ENCODE measurements around the gene RHOH.
"Not testable (repeated sequence)": the region's sequence is repeated elsewhere in the genome, so short reads cannot be mapped to it uniquely, and the experiment has no call there.

The RHOH gene

DNA sequence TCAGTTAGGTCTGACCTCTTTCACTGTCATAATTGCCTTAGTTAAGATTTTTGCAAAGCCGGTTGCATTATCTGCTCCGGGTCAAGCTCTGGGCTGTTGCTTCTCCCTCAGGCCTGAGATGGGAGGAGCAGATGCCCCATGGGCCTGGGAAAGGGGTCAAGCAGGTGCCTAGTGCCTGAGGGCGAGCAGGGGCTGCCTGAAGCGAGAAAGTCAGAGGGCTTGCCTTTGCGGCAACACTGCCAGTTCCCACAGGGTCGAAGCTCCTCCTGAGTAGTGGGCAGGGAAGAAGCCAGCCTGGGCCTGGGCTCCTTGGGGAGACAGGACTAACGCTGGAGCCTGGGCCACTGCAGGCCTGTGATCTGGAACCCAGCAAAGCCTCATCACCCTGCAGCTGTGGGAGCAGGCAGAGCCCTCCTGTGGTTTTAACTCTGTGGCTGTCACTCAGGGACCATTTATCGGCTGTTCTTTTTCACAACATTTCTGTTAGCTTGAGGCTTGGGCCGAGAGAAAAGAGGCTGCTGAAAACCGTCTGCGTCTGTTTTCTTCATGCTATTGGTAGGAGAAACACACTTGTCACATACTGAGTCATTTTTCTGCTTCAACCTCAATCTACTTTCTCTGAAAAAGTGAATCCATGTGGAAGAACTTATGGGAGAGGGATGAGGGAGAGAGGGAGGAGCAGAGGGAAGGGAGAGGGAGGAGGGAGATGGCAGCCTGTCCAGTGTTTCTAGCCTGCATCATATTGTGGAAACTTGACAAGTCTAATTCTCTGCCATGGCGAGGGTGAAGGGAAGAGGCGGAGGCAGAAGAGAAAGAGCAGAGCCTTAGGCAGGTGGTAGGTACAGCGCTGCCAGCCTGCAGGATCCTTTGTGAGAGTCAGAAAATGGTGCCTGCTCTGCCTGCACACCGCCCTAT, 68.4 kb downstream of the RHOH start:
- DNase-seq, result peak; percentile 32

DNA sequence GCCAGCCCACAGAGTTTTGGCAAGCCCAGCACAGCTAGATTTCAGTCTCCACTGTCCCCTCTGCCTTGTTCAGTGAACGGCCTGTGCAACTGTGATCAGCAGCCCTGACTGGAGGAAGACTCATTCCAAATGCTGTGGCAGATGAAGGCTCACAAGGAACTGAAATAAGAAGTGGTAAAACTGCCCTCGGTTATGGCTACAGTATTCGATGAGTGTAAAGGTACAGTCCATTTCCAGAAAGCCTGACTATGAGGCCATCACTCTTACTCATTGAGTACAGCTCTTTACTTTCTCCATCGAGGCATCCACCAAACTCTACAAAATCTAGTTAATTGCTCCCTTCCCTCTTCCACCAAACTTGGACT, 69.1 kb downstream of the RHOH start:
- no peak for DNase-seq

DNA sequence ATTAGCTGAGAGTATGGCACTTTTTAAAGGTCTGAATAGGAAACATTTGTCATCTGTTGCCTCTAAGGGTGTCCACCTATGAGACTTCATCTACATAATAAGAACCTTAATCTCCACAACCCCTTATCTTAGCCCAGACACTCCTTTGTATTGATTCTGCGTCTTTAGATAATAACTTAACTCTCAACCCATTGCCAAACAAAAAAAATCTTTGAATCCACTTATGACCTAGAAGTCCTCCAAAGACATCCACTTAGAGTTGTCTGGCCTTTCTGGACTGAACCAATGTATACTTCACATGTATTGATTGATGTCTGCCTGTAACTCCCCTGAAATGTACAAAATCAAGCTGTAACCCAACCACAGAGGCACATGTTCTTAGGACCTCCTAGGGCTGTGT, 72.3 kb downstream of the RHOH start:
- no peak for DNase-seq

DNA sequence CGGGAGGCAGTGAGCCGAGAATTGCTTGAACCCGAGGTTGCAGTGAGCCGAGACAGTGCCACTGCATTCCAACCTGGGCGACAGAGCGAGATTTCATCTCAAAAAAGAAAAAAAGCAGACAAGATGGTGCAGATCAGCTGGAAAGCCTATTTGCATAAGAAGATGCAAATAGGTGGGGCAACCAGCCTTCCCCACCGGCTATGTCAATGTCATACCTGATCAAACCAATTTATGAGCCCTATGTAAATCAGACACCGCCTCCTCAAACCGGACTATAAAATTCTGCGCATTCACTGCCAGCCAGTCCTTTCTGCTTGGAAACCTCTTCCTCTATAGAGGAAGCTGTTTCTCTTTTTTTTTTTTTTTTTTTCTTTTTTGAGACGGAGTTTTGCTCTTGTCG, 73.8 kb downstream of the RHOH start:
- DNase-seq, result no peak

DNA sequence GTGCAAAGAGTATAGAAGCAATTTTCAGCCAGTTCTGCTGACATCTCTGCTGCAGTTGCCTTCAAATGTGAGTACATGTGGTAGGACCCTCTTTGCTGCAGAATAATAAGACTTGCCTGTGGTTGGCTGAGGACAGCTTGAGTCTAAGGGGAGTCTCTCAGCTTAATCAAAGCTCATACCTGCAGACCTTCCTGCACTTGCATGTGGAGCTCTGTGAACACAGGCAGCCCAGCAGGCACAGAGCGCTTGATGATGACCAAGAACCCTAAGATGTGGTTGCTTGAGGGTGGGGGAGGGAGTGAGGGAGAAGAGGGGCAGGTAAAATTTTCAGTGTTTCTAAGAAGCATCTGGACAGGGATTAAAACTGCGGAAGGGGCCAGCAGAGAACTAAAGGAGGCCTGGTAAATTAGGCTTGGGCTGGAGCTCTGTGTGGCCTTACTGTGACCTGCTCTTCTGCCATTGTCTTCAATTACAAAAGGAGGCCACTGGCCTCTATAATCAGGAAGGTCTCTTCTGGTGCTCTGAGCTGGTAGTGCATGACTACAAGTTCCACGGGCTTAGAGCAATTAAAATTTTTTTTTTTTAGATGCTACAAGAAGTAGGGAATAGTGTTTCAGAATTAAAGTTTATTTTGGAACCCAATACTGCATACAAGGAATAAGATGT, 78.4 kb downstream of the RHOH start:
- peak; percentile 52 for DNase-seq

DNA sequence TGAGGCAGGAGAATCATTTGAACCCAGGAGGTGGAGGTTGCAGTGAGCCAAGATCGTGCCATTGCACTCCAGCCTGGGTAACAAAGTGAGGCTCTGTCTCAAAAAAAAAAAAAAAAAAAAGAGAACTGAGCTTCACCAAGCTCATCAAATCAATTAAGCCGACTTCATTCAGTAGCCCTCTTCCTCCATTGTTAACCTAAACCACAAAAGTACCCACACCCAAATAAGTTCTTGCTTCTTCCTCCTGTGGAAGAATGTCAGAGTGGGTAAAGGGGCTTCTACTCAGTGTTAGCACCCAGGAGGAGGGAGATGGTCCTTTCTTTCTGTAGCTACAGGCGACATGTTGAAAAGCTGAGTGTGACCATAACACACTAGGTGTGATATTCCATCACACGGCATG, 79.7 kb downstream of the RHOH start:
- DNase-seq, result no peak

DNA sequence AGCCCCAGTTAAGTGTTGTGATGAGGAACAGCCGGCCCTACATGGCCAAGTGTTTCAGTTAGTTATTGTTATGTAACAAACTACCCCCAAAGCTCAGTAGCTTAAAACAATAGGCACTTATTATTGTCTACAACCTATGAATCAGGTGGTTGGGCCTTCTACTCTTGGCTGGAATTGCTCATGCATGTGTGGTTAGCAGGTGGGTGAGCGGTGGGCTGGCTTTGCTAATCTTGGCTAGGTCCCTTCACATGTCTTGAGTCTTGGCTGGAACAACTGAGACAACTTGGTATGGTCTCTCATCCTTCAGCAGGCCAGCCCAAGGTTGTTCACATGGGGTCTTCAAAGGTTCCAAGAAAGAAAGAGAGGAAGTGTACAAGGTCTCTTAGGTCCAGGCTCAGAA, 83.8 kb downstream of the RHOH start:
- DNase-seq, result no peak

DNA sequence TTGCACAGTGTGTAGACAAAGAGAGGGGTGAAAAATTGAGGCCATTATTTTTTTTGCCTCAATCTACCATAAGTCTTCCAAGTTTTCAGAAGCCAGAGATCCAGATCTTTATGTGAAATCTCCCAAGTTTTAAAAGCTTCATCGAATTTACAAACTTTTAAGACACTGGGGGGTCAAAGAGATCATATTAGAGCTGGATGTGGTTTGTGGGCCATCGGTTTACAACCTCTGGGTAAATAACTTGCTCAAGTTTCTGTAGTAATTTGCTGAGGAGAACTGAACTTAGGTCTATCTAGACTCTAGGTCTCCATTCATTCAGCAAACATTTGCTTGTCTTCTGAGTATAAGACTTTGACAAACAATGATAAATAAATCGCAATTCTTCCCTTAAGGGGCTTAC, 84.3 kb downstream of the RHOH start:
- DNase-seq, result no peak

DNA sequence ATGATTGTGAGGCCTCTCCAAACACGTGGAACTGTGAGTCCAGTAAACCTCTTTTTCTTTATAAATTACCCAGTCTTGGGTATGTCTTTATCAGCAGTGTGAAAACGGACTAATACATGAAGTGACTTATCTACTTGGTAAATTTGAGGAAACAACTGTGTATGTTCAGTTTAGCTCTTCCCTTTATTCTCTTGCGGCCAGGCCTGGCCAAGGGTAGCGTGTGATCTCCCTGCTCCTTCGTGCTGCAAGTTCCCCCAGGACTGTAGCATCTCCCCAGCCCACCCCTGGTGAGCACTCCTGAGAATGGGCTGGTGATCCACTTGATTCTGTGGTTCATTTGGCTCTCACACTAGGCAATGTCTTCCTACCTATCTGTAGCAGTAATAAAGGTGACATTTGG, 85.1 kb downstream of the RHOH start:
- no peak for DNase-seq

DNA sequence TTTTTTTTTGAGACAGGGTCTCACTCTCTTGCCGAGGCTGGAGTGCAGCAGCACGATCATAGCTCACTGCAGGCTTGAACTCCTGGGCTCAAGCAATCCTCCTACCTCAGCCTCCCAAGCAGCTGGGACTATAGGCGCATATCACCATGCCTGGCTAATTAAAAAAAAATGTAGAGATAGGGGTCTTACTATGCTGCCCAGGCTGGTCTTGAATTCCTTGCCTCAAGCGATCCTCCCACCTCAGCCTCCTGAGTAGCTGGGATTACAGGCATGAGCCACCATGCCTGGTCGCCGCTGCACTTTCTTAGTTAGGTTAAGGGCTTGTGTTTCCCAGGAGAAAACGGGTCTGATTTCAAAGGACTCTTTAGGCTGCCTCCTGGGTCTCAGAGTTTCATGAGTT, 86.0 kb downstream of the RHOH start:
- DNase-seq, result not testable (repeated sequence)

DNA sequence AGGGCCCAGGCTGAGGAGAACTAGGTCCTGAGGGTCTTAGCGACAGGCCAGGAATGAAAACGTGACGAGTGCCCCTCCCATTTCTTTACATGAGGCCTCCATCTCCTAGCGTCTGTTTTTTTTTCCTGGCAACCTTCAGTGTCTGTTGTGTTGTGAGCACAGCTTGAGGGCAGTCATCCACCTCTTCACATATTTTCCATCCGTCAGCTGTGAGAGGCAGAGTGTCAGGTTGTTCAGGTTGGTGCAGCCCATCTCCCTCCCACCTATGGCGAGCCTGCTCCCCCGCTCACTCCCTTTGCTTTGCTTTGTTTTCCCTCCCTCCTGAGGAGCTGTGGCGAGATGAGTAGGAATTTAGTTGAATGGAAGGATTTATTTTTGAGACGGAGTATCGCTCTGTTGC, 86.6 kb downstream of the RHOH start:
- DNase-seq, result no peak

DNA sequence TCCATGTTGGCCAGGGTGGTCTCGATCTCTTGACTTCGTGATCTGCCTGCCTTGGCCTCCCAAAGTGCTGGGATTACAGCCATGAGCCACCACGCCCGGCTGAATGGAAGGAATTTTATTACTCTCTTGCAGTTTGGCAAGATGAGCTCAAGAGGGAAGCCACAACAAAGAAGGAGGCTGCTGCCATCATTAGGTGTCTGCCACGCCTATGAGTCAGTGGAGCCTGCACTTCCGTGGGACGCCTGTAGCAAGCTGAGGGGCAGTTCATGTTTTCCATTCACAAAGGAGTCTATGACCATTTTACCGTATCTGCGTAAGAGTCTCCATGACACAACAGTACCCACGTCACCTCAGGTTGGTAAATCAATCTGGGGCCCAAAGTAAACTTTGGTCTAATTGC, 87.1 kb downstream of the RHOH start:
- no peak for DNase-seq

DNA sequence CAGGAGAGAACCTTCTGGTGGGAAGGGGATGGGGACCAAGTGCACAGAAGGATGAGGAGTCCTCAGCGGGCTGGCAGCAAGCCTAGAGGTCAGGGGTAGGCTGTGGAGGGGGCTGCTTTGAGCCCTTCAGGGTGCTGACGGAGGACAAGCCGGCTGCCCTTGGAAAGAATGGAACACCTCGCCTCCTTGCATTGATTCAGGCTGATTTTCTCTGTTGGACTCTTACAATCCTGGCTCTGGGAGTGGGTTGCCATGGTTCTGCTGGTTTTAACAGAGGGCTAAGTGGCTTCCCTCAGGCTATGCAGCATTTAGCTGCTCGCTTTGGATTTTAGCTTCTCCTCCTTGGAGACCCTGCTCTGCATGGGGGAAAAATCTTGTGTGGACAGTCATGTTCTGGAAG, 88.9 kb downstream of the RHOH start:
- DNase-seq, result no peak

DNA sequence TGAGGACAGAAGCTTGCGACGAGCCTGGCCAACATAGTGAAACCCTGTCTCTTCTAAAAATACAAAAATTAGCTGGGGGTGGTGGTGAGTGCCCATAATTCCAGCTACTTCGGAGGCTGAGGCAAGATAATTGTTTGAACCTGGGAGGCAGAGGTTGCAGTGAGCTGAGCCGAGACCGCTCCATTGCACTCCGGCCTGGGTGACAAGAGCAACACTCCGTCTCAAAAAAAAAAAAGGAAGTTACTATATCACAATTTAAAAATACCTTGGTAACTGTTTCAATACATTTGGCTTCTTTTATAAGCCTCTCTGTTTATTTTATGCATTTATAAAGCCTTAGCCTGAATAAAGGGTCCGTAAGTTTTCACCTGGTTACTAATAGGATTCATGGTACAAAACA, 91.7 kb downstream of the RHOH start:
- DNase-seq, result no peak

DNA sequence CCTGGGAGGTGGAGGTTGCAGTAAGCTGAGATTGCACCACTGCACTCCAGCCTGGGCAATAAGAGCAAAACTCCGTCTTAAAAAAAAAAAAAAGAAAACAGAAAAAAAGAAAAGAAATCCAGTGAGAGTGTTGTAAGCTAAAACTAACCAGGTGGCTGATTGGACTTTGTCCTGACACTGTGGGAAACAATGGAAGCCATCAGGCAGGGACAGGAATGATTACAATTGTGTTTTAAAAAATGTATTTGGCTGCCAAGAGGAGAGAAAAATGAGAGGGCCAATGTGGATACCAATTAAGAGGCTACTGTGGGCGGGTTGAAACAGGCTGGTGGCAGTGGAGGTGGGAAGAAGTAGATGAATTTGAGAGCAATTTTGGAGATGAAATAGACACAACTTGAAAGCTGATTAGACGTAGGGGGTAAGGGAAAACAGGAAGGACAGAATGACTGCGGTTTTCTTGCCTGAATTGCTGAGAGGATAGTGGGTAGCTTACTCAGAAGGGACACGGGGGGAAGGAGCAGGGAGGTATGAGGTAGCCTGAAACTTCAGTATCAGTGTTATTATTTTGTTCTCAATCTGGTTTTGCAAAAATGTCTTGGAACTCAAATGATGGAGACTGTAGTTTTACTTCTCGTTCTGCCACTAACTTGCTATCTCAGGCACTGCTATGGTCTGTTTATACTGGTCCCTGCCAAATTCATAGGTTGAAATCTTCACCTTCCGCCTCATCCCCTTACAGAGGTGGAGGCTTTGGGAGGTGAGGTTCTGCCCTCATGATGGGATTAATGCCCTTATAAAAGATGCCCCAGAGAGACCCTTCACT, 92.7 kb downstream of the RHOH start:
- no peak for DNase-seq

DNA sequence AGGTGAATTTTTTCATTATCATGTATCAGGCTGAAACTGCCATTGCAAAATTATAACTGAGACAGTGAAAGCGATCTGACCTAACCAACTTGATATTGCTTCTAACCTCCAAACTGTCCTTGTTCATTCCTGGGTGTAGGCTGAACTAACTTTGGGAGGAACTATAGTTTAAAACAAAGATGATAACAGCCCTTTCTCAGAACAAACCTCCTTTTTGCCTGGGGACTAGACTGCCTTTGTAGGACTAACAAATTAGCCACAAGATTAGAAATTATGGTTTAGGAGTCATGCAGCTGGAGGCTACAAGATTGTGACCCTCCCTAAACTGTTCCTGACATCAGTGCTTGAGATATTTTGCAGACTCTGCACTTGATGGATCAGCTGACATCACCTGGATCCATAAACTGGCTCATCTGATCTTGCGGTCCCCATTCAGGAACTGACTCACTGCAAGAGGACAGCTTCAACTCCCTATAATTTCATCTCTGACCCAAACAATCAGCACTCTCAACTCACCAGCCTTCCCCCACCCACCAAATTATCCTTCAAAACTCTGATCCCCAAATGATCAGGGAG, 93.9 kb downstream of the RHOH start:
- not testable (repeated sequence) for DNase-seq

DNA sequence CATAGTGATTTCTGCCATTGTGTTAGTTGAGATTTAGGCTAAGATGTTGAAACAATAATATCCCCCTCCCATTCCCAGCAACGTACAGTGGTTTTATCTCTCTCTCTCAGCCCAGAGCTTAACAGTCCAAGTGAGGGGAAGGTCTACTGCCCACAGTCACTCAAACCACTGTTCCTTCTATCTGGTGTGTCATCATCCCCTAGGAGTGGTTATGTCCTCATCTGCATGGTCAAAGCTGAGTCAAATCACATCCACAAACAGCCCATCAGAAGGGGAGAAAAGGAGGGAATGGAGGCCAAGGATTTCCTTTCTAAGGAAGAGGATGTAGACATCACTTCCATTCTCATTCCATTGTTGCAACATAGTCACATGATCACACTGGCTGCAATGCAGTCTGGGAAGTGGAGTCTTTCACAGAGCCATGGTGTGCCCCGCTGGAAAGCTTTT, 95.5 kb downstream of the RHOH start:
- DNase-seq, result no peak

DNA sequence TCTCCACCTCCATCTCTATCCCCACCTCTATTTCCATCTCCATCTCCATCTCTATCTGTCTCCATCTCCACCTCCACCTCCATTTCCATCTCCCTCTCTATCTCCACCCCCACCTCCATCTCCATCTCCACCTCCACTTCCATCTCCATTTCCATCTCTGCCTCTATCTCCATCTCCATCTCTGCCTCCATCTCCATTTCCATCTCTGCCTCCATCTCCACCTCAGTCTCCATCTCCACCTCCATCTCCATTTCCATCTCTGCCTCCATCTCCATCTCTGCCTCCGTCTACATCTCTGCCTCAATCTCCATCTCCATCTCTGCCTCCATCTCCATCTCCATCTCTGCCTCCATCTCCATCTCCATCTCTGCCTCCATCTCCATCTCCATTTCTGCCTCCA, 97.5 kb downstream of the RHOH start:
- no peak for DNase-seq

DNA sequence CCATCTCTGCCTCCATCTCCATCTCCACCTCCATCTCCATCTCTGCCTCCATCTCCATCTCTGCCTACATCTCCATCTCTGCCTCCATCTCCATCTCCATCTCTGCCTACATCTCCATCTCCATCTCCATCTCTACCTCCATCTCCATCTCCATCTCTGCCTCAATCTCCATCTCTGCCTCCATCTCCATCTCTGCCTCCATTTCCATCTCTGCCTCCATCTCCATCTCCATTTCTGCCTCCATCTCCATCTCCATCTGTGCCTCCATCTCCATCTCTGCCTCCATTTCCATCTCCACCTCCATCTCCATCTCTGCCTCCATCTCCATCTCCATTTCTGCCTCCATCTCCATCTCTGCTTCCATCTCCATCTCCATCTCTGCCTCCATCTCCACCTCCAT, 98.2 kb downstream of the RHOH start:
- DNase-seq, result not testable (repeated sequence)

DNA sequence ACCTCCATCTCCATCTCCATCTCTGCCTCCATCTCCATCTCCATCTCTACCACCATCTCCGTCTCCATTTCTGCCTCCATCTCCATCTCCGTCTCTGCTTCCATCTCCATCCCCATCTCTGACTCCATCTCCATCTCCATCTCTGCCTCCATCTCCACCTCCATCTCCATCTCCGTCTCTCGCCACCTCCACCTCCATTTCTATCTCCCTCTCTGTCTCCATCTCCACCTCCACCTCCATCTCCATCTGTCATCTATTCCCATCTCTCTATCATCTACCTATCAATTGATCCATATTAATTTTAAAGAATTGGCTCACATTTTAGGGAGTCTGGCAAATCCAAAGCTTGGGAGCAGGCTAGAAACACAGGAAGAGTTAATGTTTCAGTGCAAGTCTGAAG, 98.7 kb downstream of the RHOH start:
- DNase-seq, result no peak

All from NCI-H82 (cell line).